Measurements from ENCODE around the gene COL1A2.

GRCh38 chr7:94442639-94443038 lies 47.9 kb downstream of the COL1A2 start:
- TF ChIP-seq CTCF (IDR thresholded peaks at IDR 0.05), result no peak
- TF ChIP-seq POLR2AphosphoS5 (IDR thresholded peaks at IDR 0.05), result no peak

Data from transverse colon (tissue), 4 donors.